Activated CD4-positive, alpha-beta T cell treated with anti-CD3 and anti-CD28 coated beads, Interleukin-10, Interleukin-2, amounts not matched to agents 100 ng/mL and 50 ng/mL, durations not matched to agents 16 hours and 8 hours (primary cell): ENCODE measurements around the gene ANKS1B.

Experiments used
- DNase-seq: peaks from one replicate; pipeline ENCODE4 v3.0.0-alpha.2; 2020

The ANKS1B gene

DNA sequence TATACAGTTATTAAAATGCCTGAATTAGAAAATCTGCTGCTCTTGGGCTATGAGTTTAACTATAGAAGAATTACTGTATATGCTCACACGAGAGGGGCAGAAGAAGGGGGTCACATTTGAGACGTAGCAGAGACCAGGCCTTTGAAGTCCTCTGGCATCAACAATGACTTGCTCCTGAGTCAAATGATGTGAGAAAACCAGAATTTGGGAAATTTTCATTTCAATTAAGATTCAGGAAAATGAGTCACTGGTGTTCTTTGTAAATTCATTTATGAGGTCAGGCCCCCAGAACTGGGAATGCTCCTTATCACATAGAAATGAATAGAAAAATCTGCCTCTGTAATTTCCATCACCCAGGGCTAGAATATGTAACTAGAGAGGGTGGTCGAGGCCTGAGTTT lies 1246.7 kb downstream of the ANKS1B start:
- DNase-seq, result no peak

DNA sequence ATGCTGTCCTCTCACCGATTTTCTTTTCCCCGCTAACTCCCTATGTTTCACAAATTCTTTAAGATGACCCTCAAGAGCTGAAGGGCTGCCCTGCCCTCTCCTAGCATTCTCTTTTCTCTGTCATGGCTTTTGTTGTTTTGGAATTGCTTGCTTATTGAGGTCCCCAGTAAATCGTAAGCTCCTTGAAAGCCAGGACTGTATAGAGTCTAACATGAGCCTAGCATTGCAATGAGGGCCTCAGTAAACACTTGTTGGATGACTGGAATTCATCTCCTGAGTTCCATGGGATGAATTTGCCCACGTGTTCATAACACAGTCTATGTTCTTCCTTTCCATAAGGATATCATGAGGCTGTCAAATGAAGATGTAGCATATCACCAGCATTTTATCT lies 1247.4 kb downstream of the ANKS1B start:
- no peak for DNase-seq

DNA sequence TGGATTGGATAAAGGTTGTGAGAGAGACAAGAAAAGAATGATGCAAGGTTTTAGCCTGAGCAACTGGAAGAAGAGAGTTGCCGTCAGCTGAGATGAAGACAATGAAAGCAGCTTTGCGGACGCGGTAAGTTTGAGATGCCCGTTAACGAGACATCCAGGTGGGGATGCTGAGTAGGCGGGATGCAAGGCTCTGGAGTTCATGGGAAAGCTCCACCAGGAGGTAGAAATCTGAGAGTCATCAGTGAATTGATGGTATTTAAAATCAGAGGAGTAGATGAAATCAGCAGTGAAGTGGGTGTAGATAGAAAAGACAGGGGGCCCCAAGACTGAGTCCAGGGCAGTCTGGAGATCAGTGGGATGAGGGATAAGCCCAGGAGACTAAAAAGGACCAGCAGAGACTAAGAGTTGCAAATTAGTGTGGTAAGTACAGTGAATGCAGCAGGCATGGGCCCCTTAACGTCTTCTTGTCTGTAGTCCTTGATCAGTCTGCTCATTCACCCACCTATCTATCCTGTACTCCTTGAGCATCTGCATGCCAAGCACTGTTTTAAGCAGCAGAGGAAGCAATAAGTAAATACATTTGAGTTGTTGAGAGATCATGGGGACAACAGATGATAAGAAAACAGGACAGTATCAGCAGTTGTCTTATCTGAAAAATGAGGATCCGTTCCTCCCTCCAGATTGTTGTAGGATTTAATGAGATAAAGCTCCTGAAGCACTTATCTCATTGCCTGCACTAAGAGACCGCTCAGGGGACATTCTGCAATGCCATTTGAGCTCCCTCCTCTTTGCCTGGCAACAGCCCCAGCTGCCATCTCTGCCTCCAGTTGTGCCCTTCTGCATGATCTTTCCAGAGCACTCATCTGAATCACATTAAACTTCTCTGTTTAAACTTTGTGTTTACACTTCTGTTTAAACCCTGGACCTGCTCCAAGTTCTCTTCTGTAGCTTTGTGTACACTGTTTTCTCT lies 1248.1 kb downstream of the ANKS1B start:
- DNase-seq, result no peak

DNA sequence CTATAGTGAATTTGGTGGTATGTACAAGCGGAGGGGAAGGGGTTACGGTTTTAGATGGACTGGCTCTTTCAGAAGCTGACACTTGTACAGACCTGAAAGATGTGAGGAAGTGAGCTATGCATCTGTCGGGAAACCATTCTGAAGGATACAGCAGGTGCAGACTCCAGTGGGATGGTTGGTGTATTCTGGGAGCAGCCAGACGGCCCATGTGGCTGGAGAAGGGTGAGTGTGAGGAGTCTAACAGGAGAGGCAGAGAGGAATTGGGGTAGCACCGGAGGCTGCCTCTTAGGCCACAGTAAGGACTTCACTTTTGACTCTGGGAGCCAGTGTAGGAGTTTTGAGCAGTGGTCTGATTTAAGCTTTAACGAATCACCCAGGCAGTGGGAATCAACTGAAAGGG lies 1248.9 kb downstream of the ANKS1B start:
- no peak for DNase-seq

DNA sequence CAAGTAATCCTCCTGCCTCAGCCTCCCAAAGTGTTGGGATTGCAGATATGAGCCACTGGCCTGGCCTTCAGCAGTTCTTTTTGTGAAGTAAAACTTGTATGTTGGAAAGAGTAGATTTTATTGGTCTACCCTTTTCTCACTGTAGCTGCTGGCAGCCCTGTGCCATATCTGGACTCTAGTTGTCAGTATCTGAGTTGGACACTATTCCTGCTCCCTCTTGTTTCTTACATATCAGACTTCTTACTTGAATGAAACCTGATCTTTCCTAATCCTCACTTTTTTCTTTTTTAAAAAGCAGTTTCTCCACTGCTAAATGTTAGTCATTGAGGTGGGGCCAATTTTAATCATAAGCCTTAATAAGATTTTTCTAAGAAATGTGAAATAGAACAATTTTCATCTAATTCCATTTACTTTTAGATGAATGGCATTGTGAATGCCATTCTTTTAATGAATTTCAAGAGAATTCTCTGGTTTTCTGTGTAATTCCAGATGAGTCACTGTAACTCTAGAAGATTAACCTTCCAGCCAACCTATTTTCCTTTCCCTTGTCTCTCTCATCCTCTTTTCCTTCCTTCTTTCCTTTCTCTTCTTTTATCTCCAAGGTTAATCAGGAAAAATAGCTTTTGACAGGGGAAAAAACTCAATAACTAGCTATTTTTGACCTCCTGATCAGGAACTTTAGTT lies 1250.9 kb downstream of the ANKS1B start:
- DNase-seq, result no peak

DNA sequence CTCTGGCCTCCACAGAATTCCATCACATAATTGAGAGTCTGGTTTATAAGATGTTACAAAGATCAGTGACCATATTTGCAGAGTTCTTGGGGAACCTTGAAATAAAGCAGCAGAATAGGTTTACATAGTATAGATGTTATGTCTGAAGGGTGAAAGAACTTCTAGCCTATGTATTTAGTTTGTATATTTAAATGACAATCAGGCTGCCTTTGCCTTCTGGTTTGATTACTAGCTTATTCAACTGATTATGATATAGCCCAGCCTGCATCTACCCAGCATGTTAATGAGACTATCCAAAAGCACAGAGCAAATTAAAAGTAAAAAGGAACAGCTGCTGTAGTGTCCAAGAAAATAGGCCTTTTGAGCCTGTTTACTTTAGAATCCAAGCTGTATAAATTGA lies 1254.3 kb downstream of the ANKS1B start:
- no peak for DNase-seq

DNA sequence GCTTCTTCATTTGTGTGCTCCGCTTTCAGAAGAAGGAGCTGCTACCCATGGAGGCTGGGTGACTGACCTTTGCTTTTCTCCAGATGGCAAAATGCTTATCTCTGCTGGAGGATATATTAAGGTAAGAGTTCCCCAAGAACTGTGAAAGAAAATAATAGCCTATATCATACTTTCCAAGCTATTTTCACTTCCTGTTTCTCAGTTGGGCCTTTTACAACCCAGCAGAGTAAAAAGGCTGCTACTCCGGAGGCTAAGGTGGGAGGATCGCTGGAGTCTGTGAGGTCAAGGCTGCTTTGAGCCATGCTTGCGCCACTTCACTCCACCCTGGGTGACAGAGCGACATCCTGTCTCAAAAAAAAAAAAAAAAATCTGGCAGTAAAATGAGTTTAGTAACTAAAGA lies 1257.5 kb downstream of the ANKS1B start:
- no peak for DNase-seq

DNA sequence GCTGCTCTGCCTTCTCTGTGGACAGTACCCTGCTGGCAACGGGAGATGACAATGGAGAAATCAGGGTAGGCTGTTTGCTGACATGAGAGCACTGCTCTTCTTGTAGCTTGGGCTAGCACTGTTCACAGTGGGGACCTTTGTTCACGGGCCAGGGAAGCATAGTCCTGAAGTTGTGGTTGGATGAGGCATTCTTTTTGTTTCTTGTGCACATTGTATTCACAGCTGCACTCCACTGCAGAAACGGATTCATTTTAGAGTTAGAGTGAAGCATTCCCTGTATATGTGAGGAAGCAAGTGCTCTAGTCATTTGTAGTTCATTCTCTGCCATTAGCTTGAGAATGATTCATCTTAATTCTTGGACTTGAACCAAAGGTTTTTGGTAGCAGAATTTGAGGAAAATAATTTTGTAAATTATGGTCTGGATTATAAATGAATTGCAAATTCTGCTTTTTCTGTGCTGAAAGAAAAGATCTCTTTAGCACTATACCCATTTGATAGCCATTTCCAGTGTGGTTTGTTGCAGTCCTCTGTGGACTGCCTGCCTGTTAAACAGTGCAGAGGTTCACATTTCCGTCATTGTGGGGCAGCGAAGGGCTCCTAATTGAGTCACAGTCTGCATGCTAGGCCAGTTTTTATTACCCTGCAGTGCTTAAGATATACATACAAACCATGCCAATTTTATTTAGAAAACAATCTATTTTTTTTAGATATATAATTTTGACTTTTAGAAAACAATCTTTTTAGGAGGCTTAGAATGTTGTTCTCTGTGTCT lies 1259.1 kb downstream of the ANKS1B start:
- DNase-seq, result peak; percentile 73

DNA sequence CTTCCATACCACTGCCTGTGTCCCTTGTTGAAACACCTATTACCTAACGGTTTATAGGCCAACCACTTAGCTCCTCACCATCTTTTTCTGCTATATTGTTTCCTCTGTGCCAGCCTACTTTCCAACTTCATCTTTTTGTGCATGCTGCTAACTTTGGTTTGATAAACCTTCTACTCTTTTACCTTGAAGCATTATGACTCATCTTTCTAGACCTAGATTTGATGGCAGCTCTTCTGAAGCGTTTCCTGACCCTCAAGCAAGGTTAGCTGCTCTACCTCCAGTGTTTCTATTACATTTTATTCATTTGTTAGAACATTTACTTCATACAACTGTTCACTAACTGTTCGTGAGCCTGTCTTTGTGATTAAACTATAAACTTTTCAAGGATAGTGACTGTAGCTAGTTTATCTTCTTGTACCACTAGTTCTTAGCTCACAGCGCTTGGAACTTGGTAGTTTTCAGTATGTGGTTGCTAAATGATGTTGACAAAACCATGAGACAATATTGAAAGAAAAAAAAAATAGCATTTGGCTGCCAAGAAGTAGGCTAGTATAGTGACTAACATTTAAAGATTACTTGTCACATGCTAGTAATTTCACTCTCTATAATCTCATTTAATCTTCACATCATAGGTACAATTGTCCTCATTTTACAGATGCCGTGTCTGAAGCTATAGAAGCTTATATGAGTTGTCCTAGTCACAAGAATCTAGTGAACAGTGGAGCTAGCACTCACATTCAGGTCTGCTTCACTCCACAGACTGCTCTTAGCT lies 1260.2 kb downstream of the ANKS1B start:
- DNase-seq, result peak; percentile 58

DNA sequence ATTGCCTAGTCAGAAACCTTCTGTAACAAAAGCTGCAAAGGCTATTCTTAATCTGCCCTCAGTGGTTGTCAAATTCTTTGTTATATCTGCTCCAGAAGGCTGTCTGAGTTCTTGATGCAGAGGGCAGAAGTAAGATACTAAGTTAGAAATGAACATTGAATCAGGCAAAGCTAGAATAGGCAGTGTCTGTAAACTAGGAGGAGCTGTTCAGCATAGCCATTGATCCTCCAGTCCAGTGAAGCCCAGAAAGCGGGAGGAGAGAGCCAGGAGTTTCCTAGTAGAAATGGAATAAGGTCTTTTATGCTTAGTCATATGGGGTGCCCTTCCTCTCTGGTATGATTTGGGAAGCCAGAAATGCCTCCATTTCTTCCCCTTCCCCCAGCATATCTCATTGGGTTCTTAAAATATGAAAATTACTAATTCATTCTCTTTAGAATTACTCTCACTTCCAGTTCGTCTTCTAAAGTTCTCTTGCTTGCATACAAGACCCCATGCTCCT lies 1263.5 kb downstream of the ANKS1B start:
- no peak for DNase-seq

DNA sequence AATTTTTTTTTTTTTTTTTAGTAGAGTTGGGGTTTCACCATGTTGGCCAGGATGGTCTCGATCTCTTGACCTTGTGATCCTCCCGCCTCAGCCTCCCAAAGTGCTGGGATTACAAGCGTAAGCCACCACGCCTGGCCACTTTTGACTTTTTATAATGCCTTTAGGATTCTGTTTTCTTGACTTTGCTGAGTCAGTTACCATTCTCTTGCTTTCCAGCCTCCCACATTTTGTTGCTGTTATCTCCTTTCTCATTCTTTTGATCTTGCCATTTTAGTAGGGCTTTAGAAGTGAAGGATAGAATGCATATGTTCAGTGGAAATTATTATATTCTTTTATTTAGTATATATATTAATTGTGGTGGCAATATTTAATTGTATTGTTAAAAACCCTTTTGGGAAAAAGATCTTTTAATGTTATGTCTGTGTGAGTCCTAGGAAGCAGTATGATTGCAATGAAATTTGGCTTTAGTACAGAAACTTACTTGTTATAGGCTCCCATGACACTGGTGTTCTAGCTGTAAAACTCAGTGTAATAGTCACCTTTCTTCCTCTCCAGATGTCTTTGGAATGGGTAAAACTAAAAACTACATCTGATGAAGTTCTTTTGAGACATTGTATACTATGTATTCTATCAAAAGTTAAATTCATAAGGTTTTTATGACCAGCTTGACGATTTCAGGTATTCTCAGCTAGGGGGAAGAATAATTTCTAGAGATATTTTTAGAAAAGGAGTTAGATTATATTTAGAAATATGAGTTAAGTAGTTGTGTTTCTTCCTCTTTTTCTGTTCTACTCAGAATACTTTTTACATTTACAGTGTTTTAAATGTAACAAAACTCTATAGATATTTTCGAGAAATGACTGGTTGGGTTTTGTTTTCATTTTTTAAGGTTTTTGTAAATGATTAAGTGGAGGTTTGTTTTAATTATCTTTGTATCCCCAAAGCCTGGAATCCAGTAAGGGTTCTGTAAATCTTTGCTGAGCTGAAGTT lies 1264.9 kb downstream of the ANKS1B start:
- no peak for DNase-seq

DNA sequence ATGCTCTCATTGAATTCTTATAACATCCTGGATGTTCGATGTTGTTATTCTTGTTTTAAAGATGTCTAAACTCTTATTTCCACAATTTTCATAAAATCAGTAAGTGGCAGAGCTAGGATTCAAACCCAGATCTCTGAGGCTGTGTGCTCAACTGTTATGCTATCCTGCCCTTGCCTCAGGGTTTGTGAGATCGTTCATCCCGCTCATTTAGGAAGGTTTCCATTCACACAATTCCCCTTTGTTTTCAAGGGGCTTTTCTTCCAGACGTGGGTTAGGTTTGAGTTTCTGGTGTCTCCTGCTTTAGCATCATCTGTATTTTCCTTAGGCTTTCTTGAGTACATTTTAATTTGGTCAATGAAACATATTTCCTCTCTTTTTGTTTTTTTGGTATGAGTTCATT lies 1270.3 kb downstream of the ANKS1B start:
- no peak for DNase-seq

DNA sequence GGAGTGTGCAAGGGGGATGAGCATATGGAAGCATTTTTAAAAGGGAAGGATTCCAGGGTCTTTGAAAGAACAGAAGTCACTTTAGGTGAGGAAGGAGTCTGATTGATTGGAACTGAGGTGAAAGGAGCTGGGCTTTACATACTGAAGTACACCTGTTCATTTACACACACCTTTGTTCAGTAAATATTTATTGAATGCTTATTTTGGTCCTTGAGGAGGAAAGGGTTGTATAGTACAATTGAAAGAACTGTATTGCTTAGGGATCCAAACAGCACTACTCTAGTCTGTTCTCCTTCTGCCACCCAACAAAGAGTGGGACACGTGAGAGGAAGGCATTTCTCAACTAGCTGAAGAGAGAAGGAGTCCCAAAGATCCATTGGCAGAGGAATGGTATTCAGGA lies 1275.7 kb downstream of the ANKS1B start:
- no peak for DNase-seq

DNA sequence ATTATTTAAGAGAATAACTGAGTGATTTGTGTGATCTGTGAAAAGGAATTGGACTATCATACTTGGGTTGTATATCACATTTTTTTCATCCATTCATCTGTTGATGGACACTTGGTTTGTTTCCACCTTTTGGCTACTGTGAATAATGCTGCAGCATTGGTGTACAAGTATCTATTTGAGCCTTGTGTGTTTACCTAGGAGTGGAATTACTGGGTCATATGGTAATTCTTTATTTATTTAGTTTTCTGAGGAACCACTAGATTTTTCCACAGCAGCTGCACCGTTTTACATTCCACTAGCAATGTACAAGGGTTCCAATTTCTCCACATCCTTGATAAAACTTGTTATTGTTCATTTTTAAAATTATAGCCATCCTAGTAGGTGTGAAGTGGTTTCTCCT lies 1283.6 kb downstream of the ANKS1B start:
- DNase-seq, result no peak

DNA sequence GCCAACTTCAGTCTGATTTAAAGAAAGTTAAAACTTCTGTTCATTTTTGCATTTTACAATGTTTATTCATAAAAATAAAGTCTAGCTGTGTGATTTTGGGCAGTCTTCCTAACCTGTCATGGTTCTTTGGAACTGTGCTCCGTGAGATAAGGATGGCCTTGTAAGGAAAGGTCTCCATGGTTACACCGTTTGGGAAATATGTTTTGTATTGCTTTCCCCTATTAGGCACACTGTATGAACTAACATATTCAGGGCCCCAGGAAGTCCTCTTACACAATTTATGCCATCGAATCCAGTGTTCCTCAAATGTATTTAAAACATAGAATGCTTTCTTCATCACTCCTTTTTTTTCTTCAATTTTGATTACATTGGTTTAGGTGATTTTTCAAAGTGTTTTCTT lies 1285.2 kb downstream of the ANKS1B start:
- no peak for DNase-seq

DNA sequence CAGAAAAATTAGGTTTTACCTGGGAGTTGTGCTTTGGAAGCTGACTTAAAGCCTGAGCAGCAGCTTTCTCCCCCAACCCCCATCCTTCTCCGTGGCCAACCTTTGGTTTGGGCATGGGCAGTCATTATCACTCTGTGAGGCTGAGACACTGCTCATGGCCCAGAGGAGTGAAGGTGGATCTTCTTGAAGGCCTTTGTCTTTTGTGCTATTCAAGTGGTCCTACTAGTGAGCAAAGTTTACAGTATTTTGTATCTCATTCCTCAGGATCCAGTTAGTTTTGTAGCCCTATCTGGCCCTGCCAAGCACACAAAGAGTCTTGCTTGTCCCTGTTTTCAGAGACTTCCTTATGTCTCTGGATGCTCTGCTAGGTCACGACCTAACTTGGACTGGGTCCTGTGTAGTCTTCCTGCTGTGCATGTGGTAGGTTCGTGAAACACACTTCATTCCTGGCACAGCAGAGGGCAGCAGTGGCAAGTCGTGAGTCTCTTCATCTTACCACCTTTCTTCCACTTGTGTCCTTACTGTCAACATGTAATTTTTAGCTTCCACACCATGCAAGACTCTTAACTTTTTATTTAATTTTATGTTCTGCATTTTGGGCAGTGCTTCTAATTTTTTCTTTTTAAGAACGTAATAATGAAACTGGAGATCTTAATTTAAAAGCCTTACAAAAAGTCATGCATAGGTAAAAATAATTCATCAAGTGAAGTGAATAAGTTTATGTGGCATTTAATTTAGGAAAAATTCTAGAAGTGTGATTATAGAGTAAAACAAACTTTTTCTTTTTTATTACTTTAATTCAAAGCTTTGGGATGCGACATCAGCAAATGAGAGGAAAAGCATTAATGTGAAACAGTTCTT lies 1285.9 kb downstream of the ANKS1B start:
- peak; percentile 51 for DNase-seq

DNA sequence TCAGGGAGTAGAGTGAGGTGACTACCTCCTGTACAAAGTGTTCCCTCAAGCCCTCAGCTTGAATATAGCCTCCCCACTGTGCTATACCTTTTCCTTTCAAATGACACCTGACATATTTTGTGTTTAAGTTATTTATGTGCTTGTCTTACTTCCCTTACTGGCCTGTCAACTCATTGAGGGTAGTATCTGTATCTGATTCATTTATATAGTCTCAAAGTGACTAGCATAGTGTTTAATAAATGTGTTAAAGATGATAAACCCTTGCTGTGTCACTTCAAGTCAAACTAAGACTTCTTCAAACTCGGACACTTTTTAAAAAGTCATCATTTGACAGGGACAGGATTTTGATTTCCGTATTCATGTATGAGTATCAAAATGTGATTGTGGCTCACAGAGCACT lies 1287.5 kb downstream of the ANKS1B start:
- DNase-seq, result peak; percentile 48

DNA sequence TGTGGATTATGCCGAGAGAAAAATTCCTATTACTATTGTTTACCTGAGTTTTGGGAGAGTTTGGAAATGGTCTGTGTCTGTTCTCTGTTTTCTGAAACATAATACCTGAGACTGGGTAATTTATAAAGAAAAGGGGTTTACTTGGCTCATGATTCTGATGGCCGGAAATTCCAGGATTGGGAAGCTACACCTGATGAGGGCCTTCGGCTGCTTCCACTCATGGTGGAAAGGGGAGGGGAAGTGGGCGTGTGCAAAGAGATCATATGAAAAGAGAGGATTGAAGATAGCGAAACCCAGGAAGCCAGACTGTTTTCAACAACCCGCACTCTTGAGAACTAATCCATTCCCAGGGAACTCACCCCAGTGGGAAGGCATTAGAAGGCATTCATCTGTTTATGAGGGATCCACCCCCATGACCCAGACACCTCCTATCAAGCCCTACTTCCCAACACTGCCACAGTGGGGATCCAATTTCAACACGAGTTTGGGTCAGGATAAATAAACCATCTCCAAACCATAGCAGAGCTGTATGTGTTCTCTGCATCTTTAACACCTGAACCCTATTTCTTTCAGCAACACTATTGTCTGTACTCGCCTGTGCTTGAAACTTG lies 1288.6 kb downstream of the ANKS1B start:
- no peak for DNase-seq

DNA sequence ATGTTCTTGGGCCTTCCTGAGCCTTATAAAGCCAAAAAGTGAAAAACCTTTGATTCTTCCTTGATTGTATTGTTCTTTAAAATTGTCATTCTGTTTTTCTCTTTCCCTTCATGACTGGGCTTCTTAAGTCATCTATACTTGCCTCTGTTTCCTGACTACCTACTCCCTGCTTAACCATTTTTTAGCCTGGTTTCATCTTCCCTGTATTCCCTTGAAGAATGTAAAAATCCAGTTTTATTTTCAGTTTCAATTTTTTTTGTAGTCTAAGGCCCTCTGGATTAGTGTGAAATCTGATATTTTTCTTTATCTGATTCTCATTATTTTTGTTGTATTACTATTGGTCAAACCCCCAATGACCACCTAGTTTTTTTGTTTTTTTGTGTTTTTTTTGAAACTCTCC lies 1293.4 kb downstream of the ANKS1B start:
- no peak for DNase-seq

DNA sequence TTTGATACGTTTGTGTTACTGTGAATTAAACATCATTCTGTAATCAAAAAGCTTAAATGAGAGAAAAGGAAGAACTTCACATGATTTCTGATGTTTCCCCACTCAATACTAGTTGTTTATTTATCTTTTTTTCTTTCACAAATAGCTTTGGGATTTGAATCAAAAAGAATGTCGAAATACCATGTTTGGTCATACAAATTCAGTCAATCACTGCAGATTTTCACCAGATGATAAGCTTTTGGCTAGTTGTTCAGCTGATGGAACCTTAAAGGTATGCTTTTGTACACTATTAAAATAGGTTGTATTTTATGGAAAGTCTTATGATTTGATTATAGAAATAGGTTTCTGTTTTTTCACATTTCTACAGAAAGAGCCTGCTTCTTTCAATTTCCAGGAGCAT lies 1298.1 kb downstream of the ANKS1B start:
- no peak for DNase-seq
